ENCODE data around the gene CTBP1.

The CTBP1 gene

GRCh38 chr4:1208266-1208961 lies 40.5 kb downstream of the CTBP1 start:
- DNase-seq = peak; percentile 10

DNA sequence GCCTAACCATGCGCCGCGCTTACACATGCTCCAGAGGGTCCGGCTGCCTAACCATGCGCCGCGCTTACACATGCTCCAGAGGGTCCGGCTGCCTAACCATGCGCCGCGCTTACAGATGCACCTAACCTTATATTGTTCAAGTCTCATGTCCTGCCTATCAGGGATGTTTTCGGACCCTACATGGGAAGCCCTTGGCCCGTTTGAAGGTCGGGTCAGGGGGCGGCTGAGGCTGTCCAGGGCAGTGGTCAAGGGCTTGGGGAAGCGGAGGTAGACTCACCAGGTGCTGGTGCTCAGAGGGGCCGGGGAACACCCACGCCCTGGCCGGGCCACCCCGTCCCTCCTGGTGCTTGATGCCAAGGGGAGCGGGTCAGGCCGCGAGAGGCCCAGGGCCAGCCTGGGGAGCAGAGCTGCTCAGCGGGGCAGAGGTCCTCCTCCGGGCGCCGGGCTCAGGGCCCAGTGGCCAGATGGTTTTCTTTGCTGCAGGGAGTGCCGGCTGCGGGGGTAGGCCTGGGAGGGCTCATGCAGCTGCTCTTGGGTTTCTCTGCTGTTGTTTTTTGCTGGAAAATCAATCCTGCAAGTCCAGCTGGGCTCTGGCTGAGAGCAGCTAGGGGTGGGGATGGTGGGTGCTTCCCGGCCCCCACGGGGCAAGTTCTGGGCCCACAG lies 41.2 kb downstream of the CTBP1 start:
- DNase-seq = peak; percentile 8

- DNase-seq = peak; percentile 5
Observed at GRCh38 chr4:1207157-1207470, 41.8 kb downstream of the CTBP1 start.

DNA sequence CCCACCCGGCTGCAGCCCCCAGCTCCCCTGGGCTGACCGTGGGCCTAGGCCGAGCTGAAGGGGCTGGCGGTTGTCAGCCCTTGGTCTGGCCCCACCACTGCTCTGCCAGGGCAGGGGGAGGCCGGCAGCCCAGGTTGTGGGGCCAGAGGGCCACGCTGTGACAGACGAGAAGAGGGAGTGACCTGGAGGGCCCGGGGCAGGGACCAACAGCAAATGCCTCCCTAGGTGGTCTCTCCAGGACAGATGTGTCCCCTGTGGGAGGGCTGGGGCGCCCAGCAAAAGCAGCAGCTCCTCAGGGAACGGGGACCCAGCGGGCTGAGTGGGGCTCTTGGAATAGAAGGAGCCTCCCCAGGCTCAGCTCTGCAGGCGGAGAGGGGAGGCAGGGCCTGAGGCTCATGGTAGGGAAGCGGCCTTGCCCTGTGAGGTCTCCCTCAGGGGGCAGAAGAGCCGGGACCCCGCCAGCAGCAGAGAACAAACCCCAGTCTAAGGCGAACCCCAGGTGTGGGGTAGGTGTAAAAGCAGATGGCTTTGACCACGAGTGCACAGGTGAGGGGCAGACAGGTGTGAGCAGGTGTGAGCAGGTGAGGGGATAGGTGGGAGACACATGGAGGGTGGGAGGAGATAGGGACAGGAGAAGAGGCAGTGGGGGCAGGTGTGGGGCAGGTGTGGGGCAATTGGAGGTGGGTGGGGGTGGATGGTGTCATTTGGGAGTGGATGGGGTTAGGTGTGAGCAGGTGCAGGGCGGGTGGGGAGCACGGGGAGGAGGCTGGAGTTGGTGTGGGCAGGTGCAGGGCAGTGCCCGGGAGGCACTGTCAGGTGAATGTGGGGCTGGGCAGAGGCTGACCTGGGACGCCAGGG lies 42.4 kb downstream of the CTBP1 start:
- peak; percentile 2 for DNase-seq

GRCh38 chr4:1205586-1206298 lies 43.2 kb downstream of the CTBP1 start:
- peak; percentile 15 for DNase-seq

GRCh38 chr4:1204828-1205585 lies 43.9 kb downstream of the CTBP1 start:
- peak; percentile 16 for DNase-seq

DNA sequence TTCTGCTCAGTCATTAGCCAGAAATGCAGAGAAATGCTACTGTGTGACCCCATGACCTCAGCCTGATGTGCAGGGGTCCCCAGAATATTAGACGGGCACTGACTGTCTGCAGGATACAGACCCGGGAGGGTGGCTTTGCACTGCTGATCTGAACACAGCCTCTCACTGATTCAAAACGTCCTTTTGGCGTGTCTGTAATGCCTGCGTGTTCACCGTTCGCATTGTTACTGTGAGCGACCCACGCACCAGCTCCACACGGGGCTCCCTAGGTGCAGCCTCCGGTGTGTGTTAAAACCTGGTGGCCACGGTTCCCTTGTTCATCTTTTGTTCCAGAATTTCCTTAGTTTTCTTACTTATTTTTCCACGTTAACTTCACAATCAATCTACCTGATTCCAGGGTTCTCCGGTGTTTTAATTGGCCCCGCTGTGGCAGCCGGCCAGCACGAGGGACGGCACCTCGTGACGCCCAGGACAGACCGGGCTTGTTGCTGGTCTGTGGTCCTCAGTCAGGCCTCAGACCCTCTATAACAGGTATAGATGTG lies 44.6 kb downstream of the CTBP1 start:
- no peak for DNase-seq

- peak; percentile 5 for DNase-seq
Observed at GRCh38 chr4:1203026-1203616, 45.8 kb downstream of the CTBP1 start.

- DNase-seq = peak; percentile 11
Observed at GRCh38 chr4:1202526-1203011, 46.4 kb downstream of the CTBP1 start.

DNA sequence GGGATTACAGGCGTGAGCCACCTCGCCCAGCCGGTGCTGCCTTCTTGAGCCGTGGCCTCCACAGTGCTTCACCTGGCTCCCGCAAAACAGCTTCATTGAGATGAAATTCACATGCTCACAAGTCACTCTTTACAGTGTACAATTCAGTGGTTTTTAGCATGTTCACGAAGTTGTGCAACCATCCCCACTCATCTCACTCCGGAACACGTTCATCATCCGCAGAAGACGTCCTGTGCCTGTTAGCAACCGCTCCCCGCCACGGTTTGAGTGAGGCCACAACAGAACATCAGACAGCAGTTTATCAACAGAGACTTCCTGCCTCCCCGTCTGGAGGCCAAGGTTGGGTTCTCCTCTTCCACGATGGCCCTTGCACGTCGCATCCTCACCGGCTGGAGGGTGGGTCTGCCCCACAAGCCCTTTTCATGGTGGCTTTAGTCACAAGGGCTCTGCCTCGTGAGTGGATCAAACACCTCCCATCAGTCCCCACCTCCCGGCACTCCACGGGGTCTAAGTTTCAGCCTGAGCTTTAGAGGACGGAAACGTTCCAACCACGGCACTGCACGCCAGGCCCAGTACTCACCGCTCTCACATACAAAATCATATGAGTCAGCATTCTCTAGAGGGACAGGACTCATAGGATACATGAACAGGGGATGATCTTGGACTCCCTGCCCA lies 46.9 kb downstream of the CTBP1 start:
- peak; percentile 87 for DNase-seq

DNA sequence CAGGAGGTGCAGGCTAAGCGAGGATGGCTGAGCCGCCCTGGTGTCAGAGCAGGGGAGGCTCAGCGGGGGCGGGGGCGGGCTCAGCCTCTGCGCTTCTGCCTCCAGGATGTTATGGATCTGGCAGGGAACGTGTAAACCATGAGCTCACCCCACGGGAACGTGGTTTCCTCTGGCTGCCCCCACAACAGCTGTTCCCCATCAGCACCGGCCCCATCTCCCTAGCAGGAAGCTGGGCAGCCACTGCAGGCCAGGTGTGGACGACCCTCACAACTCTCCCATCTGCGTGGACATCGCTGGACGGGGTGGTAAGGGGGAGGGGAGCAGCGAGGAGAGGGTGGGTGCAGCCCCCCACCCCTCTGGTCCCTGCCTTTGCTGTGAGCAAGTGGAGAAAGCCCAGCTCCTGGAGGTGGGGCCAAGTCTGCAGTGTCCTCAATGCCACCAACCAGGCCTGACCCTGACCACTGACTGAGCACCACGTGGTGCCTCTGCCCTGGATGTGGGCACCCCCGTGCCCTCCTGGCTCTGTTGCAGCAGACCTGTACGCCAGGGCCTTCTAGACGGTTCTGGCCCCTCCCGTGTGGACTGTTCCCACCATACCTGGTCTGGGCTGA lies 48.4 kb downstream of the CTBP1 start:
- DNase-seq = peak; percentile 17

DNA sequence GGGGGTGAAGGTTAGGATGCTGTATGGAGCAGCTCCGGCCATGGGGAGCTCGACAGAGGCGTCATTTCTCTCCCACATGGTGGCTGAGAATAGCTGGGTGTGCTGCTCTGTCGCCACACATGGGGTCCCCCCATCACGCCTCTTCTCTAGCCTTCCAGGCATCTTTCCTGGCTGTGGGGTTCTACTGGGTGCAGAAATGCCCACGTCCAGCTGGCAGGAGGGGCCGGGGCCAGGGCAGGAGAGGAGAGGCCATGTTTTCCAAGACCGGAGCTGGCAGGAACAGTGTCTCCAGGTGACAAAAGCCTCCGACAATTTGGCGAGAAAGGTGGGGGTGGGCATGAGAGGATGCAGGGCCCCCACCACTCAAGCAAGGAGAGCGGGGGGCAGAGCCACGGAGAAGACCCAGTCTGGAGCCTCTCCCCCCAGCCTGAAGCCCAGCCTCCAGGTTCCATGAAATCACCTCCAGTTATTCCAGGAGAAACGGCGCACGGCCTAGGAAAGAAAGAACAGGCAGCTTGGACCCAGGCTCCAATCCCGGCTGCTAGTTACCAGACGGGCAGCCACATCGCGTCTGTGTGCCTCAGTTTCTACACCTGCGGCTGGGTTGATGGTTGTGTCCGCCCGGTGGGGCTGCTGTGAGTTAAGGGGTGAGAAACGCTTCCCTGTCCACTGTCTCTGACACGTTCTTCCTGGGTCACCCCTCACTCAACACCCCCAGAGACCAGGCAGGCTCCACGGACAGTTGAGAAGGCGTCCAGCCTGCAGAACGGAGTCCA lies 49.2 kb downstream of the CTBP1 start:
- DNase-seq = peak; percentile 11

DNA sequence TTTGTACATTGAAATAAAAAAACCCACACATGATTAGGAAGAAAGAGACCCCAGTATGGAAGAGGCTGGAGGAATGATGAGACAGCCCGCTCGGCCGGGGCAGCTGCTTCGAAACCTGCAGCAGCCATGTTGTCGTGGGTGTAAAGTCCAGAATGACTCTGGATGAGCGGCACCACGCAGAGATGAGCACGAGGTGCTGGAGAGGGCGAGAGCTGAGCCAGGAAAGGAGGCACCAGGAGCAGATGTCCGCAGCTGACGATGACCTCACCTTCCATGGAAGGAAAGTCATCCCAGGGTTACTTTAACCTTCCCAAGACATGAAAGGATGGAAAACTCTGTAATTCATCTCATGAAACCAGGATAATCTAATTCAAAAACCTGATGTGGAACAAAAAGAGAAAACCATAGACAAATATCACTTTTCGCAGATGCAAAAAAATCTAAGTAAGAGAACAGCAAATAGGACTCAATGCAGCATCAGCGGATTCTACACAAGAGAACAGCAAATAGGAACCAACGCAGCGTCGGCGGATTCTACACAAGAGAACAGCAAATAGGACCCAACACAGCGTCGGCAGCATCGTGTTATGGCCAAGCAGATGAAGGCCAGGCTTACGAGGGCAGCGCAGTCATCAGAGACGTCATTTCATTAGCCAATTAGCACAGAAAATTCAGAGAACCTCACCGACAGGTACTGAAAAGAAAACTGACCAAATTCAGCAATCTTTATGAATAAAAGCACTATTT lies 50.7 kb downstream of the CTBP1 start:
- no peak for DNase-seq

GRCh38 chr4:1196421-1197183 lies 52.3 kb downstream of the CTBP1 start:
- no peak for DNase-seq

DNA sequence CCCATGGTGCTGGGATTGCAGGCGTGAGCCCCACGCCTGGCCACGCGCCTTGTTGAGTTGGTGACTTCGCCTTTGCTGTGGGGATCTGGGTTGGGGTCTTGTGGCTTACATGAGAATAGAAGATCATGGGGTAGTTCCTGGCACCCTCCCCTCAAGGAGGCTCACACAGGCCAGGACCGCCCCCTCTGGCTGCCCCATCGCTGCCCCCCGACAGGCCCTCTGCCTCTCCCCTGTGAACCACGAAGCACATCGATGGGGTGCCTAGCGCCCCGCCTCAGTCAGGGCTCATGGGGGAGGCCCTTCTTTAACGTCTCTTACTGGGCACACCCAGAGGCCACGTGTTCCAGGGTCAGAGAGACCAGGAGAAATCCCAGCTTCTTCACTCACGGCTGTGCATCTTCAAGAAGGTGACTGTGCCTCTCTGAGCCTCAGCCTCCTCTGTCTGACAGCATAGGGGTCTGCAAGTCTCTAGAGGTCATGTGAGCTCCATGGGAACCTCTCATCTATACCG lies 53.0 kb downstream of the CTBP1 start:
- no peak for DNase-seq

GRCh38 chr4:1195109-1195671 lies 53.7 kb downstream of the CTBP1 start:
- no peak for DNase-seq
